Measurements from ENCODE around the gene ATG2B. TPM values are rescaled to one million over a fixed set of nuclear protein-coding genes. Genes with fewer than 3 reads are reported as not detected.
"Not testable (repeated sequence)": the region's sequence is repeated elsewhere in the genome, so short reads cannot be mapped to it uniquely, and the experiment has no call there.

ATG2B gene
- total RNA-seq, 1 donor from 2014 or later: 26.1 TPM

GRCh38 chr14:96256407-96256806 is 106.7 kb downstream of the ATG2B start:
- no peak for DNase-seq
- peaks cover 14% of the 10 kb centered on the region for H3K27me3 Mint-ChIP-seq
- H3K36me3 Mint-ChIP-seq (ENCODE audit: low read depth): no peaks in the 10 kb centered on the region
- no peak overlapping the region for H3K4me3 Mint-ChIP-seq
- H3K4me1 Mint-ChIP-seq: no peaks in the 10 kb centered on the region
- H3K27ac Mint-ChIP-seq: no peak overlapping the region
- intact Hi-C loops (cut with micrococcal nuclease): no loop called here
- H3K9me3 Mint-ChIP-seq: no peaks in the 10 kb centered on the region

DNA sequence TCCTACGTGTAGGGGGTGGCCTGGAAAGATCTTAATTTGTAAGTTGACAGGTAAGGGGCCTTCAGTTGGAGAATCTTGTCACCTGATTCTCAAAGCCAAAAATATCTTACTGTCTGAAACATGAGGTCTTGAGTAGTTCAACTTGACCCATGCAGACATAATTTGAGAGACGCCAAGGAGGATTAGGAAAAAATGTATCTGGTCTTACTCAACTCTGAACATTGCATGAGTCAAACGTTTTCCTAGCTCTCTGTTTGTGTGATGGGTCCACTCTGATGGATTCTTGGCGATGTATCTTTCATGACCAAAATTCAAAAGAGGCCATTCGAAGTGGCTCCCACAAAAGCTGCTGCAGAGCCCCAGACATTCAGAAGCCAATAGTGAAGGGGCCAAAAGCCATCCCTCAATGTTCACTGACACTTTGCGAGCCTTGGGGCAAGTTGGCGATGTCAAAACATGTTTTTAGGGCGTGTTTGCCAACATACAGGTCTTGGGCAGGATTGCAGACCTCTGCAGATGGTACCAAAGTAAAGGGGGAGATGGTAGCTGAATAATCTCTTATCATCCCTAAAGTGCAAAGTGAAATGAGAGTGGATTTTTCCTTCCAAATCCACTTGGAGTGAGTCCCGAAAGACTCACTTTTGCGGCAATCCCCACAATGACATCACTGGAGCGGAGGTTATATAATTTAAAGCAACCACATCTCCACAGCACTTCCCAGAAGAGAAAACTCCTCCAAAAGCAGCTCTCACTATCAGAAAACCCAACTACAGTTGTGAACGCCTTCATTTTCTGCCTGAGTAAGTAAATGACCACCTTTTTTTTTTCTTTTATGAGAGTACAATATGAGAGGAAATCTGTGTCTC is 107.4 kb downstream of the ATG2B start, which contains the start of gene BDKRB1:
TSS of gene BDKRB1 (plus strand) at position 710 of the 866 bp plus-strand sequence. CDS start 7,473 bp downstream, outside the sequence.
- Mint-ChIP-seq H3K4me3 (no peak within 1 kb of the TSS), H3K27me3 (peaks cover 10% of the 10 kb centered on the region), H3K27ac (no peak within 1 kb of the TSS), H3K9me3 (no peaks in the 10 kb centered on the region), H3K4me1 (no peaks in the 10 kb centered on the region), H3K36me3 (ENCODE audit: low read depth) (no peaks in the 10 kb centered on the region)
- no peak for DNase-seq
- intact Hi-C loops (cut with micrococcal nuclease): no loop called here

GRCh38 chr14:96254687-96255086 is 108.5 kb downstream of the ATG2B start:
- Mint-ChIP-seq H3K27ac (no peak overlapping the region), H3K9me3 (no peaks in the 10 kb centered on the region), H3K4me1 (no peaks in the 10 kb centered on the region), H3K27me3 (peaks cover 7% of the 10 kb centered on the region), H3K4me3 (no peak overlapping the region), H3K36me3 (ENCODE audit: low read depth) (no peaks in the 10 kb centered on the region)
- no peak for DNase-seq
- intact Hi-C loops (cut with micrococcal nuclease): no loop called here

DNA sequence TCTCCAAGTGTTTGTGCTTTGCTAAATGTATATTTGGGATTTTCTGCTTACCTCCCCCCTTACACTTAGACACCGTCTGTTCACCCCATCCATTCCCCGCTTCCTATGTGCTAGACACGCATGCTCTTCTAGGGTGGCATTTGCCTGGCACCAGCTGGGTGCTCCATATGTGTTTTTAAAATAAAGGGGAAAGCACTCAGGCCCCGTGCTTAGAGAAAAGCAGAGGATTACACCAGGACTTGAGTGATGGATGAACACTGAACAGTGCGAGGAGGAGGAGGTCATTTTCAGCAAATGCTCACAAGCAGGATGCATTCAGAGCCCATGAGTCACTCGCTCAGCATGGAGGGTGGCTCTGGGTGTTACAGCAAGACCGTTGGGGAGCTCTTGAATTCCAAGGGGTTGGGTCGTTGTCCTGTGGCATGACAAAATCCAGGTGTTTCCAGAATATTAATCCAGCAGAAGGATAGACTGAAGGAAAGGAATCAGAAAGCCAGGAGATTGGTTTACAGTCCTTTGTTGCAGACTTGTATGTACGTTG is 110.1 kb downstream of the ATG2B start:
- Mint-ChIP-seq H3K4me1 (no peaks in the 10 kb centered on the region), H3K27me3 (peaks cover 7% of the 10 kb centered on the region), H3K36me3 (ENCODE audit: low read depth) (no peaks in the 10 kb centered on the region), H3K9me3 (no peaks in the 10 kb centered on the region), H3K4me3 (no peak overlapping the region), H3K27ac (no peak overlapping the region)
- no peak for DNase-seq
- intact Hi-C loops (cut with micrococcal nuclease): no loop called here

DNA sequence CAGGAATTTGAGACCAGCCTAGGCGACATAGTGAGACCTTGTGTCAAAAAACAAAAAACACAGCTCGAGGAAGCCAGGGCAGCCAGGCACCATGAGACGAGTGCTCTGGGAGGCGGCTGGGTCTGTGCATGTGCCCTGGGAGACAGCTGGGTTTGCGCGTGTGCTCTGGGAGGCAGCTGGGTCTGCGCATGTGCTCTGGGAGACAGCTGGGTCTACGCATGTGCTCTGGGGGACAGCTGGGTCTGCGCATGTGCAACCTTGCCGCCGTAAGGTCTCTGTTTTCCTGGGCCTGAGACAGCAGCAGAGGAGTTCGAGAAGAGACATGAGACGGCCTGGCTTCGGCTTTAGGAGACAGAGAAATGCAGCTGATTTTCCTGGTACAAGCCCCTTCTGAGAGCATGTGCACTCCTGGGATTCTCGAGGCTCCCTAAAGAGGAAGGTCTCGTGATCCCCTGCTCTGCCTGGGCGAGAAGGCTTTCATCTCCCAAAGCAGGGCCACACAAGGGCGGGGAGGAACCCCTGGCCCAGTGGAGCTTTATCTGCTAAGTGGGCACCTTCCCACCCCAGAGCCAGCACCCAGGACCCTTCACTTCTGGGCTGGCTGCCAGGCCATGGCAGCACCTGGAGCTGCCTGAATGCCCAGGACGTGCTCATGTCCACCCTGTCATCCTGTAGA is 110.7 kb downstream of the ATG2B start:
- H3K27me3 Mint-ChIP-seq: peaks cover 4% of the 10 kb centered on the region
- H3K36me3 Mint-ChIP-seq (ENCODE audit: low read depth): no peaks in the 10 kb centered on the region
- no peaks in the 10 kb centered on the region for H3K4me1 Mint-ChIP-seq
- intact Hi-C loops (cut with micrococcal nuclease): no loop called here
- H3K27ac Mint-ChIP-seq: no peak overlapping the region
- DNase-seq: no peak
- no peak overlapping the region for H3K4me3 Mint-ChIP-seq
- no peaks in the 10 kb centered on the region for H3K9me3 Mint-ChIP-seq

DNA sequence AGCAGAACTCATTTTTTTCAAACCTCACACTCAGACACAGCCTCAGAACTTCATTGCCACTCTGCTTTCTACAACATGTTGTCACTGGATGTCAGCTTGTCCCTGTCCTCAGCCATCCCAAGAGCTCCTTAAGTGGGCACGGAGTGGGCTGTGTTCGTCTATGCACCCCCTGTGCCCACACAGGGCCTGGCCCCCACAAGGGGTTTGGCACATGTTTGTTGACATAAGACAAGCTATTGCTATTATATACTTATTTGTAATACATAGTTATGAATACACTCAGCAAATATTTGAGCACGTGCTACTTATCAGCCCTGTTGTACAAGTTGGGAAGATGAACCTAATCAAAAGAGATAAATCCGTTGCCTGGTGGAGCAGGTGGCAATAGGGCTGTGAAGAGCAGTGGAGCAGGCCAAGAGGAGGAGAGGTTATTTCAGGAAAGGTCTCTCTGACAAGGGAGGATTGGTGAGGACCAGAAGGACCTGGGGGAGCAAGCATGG is 111.4 kb downstream of the ATG2B start:
- H3K4me3 Mint-ChIP-seq: no peak overlapping the region
- DNase-seq: no peak
- intact Hi-C loops (cut with micrococcal nuclease): no loop called here
- peaks cover 3% of the 10 kb centered on the region for H3K27me3 Mint-ChIP-seq
- H3K4me1 Mint-ChIP-seq: no peaks in the 10 kb centered on the region
- no peaks in the 10 kb centered on the region for H3K9me3 Mint-ChIP-seq
- H3K36me3 Mint-ChIP-seq (ENCODE audit: low read depth): no peaks in the 10 kb centered on the region
- no peak overlapping the region for H3K27ac Mint-ChIP-seq

DNA sequence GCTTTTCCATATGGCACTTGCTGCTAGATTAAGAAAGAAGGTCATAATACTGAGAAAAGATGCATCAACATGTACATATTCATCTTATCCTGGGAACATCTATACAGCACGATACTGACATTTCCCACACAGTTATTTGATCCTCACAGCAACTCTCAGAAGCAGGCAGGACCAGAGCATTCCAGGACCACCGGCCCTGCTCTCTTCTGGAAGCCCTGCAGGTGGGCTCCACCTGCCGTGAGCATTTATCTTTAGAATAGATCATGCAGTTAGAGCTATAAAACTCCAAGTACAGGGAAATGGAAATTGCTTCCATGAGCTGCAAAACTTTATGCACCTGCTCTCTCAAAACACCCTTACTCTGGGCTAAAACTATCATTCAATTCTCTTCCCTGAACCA is 112.7 kb downstream of the ATG2B start:
- Mint-ChIP-seq H3K4me3 (no peak overlapping the region), H3K9me3 (no peaks in the 10 kb centered on the region), H3K4me1 (no peaks in the 10 kb centered on the region), H3K36me3 (ENCODE audit: low read depth) (no peaks in the 10 kb centered on the region), H3K27me3 (peaks cover 3% of the 10 kb centered on the region), H3K27ac (no peak overlapping the region)
- intact Hi-C loops (cut with micrococcal nuclease): no loop called here
- DNase-seq: no peak

- no peak for DNase-seq
- intact Hi-C loops (cut with micrococcal nuclease): no loop called here
- H3K4me3 Mint-ChIP-seq: no peak overlapping the region
- no peak overlapping the region for H3K27ac Mint-ChIP-seq
- no peaks in the 10 kb centered on the region for H3K9me3 Mint-ChIP-seq
- H3K4me1 Mint-ChIP-seq: no peaks in the 10 kb centered on the region
- peaks cover 3% of the 10 kb centered on the region for H3K27me3 Mint-ChIP-seq
- no peaks in the 10 kb centered on the region for H3K36me3 Mint-ChIP-seq (ENCODE audit: low read depth)
Observed at GRCh38 chr14:96249029-96249428, 114.1 kb downstream of the ATG2B start.

DNA sequence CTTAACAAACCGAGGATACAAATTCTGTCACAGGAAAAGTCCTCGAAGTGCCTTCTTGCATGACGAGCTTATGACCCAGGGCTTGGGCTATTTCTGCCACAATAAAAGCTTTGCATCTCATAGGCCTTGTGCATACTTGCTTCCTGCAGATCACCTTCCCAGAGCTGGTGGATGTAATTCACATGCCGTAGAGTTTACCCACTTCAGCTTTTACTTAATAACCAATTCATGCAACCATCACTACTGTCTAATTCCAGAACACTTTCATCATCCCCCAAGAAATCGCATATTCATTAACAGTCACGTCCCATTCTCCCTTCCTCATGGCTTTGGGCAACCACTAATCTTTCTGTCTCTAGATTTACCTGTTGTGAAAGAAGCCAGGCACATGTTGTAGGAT is 116.1 kb downstream of the ATG2B start:
- H3K36me3 Mint-ChIP-seq (ENCODE audit: low read depth): no peaks in the 10 kb centered on the region
- no peak overlapping the region for H3K27ac Mint-ChIP-seq
- no peaks in the 10 kb centered on the region for H3K9me3 Mint-ChIP-seq
- H3K4me3 Mint-ChIP-seq: no peak overlapping the region
- no peaks in the 10 kb centered on the region for H3K4me1 Mint-ChIP-seq
- intact Hi-C loops (cut with micrococcal nuclease): no loop called here
- DNase-seq: no peak
- H3K27me3 Mint-ChIP-seq: peaks cover 3% of the 10 kb centered on the region

DNA sequence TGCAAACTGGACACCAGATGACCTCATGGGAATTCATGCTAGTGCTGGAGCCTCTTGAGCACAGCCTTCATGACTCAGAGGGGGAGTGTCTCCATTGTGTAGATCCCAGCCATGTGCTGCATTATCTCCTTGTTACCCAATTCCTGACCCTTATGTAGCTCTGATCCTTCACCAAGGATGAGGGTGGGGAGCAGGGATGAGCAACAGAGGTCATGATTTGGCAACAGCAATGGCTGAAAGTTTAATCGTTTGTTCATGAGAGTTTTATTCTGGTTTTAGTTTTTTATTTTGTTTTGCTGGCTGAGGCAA is 116.6 kb downstream of the ATG2B start:
- DNase-seq: no peak
- Mint-ChIP-seq H3K36me3 (ENCODE audit: low read depth) (no peaks in the 10 kb centered on the region), H3K4me3 (no peak overlapping the region), H3K27ac (no peak overlapping the region), H3K9me3 (no peaks in the 10 kb centered on the region), H3K27me3 (peaks cover 3% of the 10 kb centered on the region), H3K4me1 (no peaks in the 10 kb centered on the region)
- intact Hi-C loops (cut with micrococcal nuclease): no loop called here

DNA sequence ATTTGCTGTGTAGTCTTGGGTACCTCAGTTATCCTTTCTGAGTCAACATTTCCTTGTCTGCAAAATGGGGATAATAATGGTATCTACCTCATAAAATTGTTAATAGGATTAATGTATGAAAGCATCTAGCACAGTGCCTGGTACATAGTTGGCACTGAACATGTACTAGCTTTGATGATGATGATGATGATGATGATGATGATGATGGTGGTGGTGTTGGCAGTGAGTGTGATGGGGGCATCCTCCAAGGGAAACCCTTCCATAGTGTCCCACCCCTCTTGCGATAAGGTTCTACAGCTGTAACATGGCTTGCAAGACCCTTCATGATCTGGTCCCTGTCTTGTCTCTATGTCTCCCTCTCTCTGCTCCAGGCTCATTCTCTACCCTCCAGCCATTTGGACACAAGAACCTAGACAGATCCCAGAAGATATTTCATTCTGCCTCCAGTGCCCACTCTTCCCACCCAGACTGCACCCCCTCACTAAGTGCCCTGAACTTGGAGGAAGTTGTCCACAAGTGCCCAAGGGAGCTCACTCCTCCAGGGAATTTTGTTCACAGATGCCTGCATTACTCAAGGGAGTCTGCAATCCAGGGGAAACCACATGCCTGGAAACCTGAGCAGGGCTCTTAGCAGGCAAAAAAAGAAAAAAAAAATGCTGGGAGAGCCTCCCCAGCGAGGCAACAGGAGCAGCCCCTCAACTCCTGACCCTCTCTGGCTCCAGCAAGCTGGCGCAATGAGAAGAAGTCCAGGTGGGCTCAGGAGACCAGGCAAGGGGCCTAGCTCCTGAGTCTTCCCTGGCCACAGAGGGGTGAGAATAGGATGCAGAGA is 117.2 kb downstream of the ATG2B start:
- Mint-ChIP-seq H3K36me3 (ENCODE audit: low read depth) (no peaks in the 10 kb centered on the region), H3K4me1 (no peaks in the 10 kb centered on the region), H3K27me3 (peaks cover 3% of the 10 kb centered on the region), H3K4me3 (no peak overlapping the region), H3K27ac (no peak overlapping the region), H3K9me3 (no peaks in the 10 kb centered on the region)
- intact Hi-C loops (cut with micrococcal nuclease): no loop called here
- no peak for DNase-seq

DNA sequence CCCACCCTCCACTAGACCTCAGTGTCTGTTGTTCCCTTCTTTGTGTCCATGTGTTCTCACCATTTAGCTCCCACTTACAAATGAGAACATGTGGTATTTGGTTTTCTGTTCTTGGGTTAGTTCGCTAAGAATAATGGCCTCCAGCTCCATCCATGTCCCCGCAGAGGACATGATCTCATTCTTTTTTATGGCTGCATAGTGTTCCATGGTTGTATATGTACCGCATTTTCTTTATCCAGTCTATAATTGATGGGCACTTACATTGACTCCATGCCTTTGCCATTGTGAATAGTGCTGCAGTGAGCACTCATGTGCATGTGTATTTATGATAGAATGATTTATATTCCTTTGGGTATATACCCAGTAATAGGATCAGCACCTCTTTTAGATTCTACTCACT is 118.1 kb downstream of the ATG2B start:
- H3K4me3 Mint-ChIP-seq; H3K36me3 Mint-ChIP-seq (ENCODE audit: low read depth); DNase-seq; H3K27me3 Mint-ChIP-seq; H3K4me1 Mint-ChIP-seq; intact Hi-C loops (cut with micrococcal nuclease); H3K9me3 Mint-ChIP-seq; H3K27ac Mint-ChIP-seq: not testable (repeated sequence)

- DNase-seq: no peak
- Mint-ChIP-seq H3K27me3 (no peaks in the 10 kb centered on the region), H3K27ac (no peak overlapping the region), H3K9me3 (no peaks in the 10 kb centered on the region), H3K36me3 (ENCODE audit: low read depth) (no peaks in the 10 kb centered on the region), H3K4me1 (no peaks in the 10 kb centered on the region), H3K4me3 (no peak overlapping the region)
- intact Hi-C loops (cut with micrococcal nuclease): no loop called here
Observed at GRCh38 chr14:96243785-96244184, 119.4 kb downstream of the ATG2B start.

DNA sequence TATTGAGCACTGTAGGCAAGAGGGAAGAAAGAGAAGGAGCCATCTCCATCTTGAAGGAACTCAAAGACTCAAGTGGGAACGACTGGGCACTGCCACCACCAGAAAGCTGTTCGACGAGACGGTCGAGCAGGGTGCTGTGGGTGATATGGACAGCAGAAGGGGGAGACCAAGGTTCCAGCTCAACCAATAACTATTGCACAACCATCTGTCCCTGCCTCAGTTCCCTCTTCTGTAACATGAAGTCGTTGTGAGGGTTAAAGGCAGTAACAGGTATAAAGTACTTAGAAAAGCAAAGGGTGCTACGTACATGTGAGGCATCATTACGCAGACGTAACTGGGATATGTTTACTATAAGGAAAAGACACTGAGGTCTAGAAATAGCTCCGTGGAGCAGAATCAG is 121.0 kb downstream of the ATG2B start:
- H3K36me3 Mint-ChIP-seq (ENCODE audit: low read depth): no peaks in the 10 kb centered on the region
- H3K27ac Mint-ChIP-seq: no peak overlapping the region
- no peak overlapping the region for H3K4me3 Mint-ChIP-seq
- DNase-seq: no peak
- H3K4me1 Mint-ChIP-seq: no peaks in the 10 kb centered on the region
- H3K27me3 Mint-ChIP-seq: no peaks in the 10 kb centered on the region
- intact Hi-C loops (cut with micrococcal nuclease): no loop called here
- no peaks in the 10 kb centered on the region for H3K9me3 Mint-ChIP-seq
